Trophoblast cell (in vitro differentiated cells and primary cell): ENCODE data around the gene PTPRM.

Experiments
- DNase-seq, 2 donors: peaks; one replicate each; pipeline ENCODE4 v3.0.0-alpha.2; 2016
- H2AFZ ChIP-seq: 2 replicates; pipeline ENCODE4 v1.6.1; 2013; ENCODE audit warnings: low read length, moderate library complexity, mild to moderate bottlenecking; ENCODE audit not compliant: insufficient read depth, poor library complexity
- H2AK5ac ChIP-seq: 2 replicates; pipeline ENCODE4 v1.6.1; 2013; ENCODE audit warnings: mild to moderate bottlenecking, low read length
- H2BK120ac ChIP-seq: 2 replicates; pipeline ENCODE4 v1.6.1; 2013; ENCODE audit warnings: low read length, mild to moderate bottlenecking, moderate library complexity; ENCODE audit not compliant: insufficient read depth, poor library complexity
- H2BK12ac ChIP-seq: 2 replicates; pipeline ENCODE4 v1.6.1; 2013; ENCODE audit warnings: mild to moderate bottlenecking, low read length, moderate library complexity
- H2BK5ac ChIP-seq: 2 replicates; pipeline ENCODE4 v1.6.1; 2013; ENCODE audit warnings: low read length, low read depth, moderate library complexity, mild to moderate bottlenecking; ENCODE audit not compliant: poor library complexity
- H3K14ac ChIP-seq: 2 replicates; pipeline ENCODE4 v1.6.1; 2013; ENCODE audit warnings: mild to moderate bottlenecking, low read length
- H3K18ac ChIP-seq: 2 replicates; pipeline ENCODE4 v1.6.1; 2013; ENCODE audit warnings: mild to moderate bottlenecking, low read length
- H3K23ac ChIP-seq: 2 replicates; pipeline ENCODE4 v1.6.1; 2013; ENCODE audit warnings: low read length
- H3K27ac ChIP-seq: 2 replicates; pipeline ENCODE4 v1.5.1; 2013; ENCODE audit warnings: low read depth, mild to moderate bottlenecking, inconsistent platforms, low read length, moderate library complexity
- H3K27me3 ChIP-seq: 2 replicates; pipeline ENCODE4 v1.6.1; 2013; ENCODE audit warnings: inconsistent platforms, mild to moderate bottlenecking, low read length, moderate library complexity; ENCODE audit not compliant: insufficient read depth
- H3K36me3 ChIP-seq, 2 experiments: 1 replicate in 1 of 2; 2 replicates in 1 of 2; pipeline ENCODE4 v1.6.1; 2013; ENCODE audit warnings: low read length in 2 of 2, mild to moderate bottlenecking in 2 of 2, moderate library complexity in 1 of 2; ENCODE audit not compliant: insufficient read depth in 2 of 2, control insufficient read depth in 1 of 2
- H3K4ac ChIP-seq: 2 replicates; pipeline ENCODE4 v1.6.1; 2013; ENCODE audit warnings: low read depth, mild to moderate bottlenecking, low read length, moderate library complexity
- H3K4me1 ChIP-seq, 2 experiments: 1 replicate in 1 of 2; 2 replicates in 1 of 2; pipeline ENCODE4 v1.6.1; 2013; ENCODE audit warnings: low read length in 2 of 2, mild to moderate bottlenecking in 2 of 2, moderate library complexity in 1 of 2; ENCODE audit not compliant: insufficient read depth in 2 of 2, control insufficient read depth in 1 of 2
- H3K4me2 ChIP-seq: 2 replicates; pipeline ENCODE4 v1.6.1; 2013; ENCODE audit warnings: inconsistent platforms, mild to moderate bottlenecking, low read length, moderate library complexity
- H3K4me3 ChIP-seq: 2 replicates; pipeline ENCODE4 v1.5.1; 2013; ENCODE audit warnings: mild to moderate bottlenecking, low read depth, low read length, inconsistent platforms
- H3K79me1 ChIP-seq: one replicate; pipeline ENCODE4 v1.6.1; 2013; ENCODE audit warnings: low read length
- H3K79me2 ChIP-seq: 2 replicates; pipeline ENCODE4 v1.6.1; 2013; ENCODE audit warnings: low read length, mild to moderate bottlenecking; ENCODE audit not compliant: control insufficient read depth, insufficient read depth, poor library complexity
- H3K9ac ChIP-seq: 2 replicates; pipeline ENCODE4 v1.6.1; 2013; ENCODE audit warnings: mild to moderate bottlenecking, low read length
- H3K9me3 ChIP-seq: 2 replicates; pipeline ENCODE4 v1.6.1; 2013; ENCODE audit warnings: low read depth, mild to moderate bottlenecking, control low read depth, inconsistent platforms, low read length; ENCODE audit not compliant: insufficient read depth
- H4K12ac ChIP-seq: 2 replicates; pipeline ENCODE4 v1.6.1; 2013; ENCODE audit warnings: low read depth, mild to moderate bottlenecking, low read length, moderate library complexity
- H4K8ac ChIP-seq: 2 replicates; pipeline ENCODE4 v1.6.1; 2013; ENCODE audit warnings: low read depth, mild to moderate bottlenecking, low read length, moderate library complexity
- H4K91ac ChIP-seq: one replicate; pipeline ENCODE4 v1.6.1; 2013; ENCODE audit warnings: low read depth, mild to moderate bottlenecking, low read length, moderate library complexity
- WGBS: extraction: QIAGEN DNeasy Blood & Tissue Kit; methylation state at CpG from one replicate; pipeline ENCODE4 v1.1.7; 2013; ENCODE audit warnings: missing lambda C conversion rate; ENCODE audit not compliant: insufficient read length, insufficient coverage; ENCODE audit errors: extremely low coverage; 5-methylcytosine and 5-hydroxymethylcytosine counted together

PTPRM gene

GRCh38 chr18:8221452-8221851, 654.3 kb downstream of the PTPRM start:
- no CpG with 5 or more reads among the region's 3 CpGs for WGBS
- H2BK5ac ChIP-seq = no peak overlapping the region
- H3K18ac ChIP-seq = no peak overlapping the region
- peaks cover 0 to 2% of the 10 kb centered on the region in 2 experiments for H3K36me3 ChIP-seq
- H3K9ac ChIP-seq = no peak overlapping the region
- no peak overlapping the region for H3K27ac ChIP-seq
- no peak overlapping the region for H2AK5ac ChIP-seq
- no peak for DNase-seq
- H2AFZ ChIP-seq = no peak overlapping the region
- peaks cover 0 to 2% of the 10 kb centered on the region in 2 experiments for H3K4me1 ChIP-seq
- no peaks in the 10 kb centered on the region for H3K79me2 ChIP-seq
- no peak overlapping the region for H4K12ac ChIP-seq
- no peak overlapping the region for H2BK120ac ChIP-seq
- H3K23ac ChIP-seq = no peak overlapping the region
- H4K91ac ChIP-seq = no peak overlapping the region
- peaks cover 2% of the 10 kb centered on the region for H3K9me3 ChIP-seq
- no peaks in the 10 kb centered on the region for H3K27me3 ChIP-seq
- H3K4ac ChIP-seq = no peak overlapping the region
- no peaks in the 10 kb centered on the region for H3K79me1 ChIP-seq
- no peak overlapping the region for H4K8ac ChIP-seq
- H3K4me3 ChIP-seq = no peak overlapping the region
- no peak overlapping the region for H3K4me2 ChIP-seq
- H2BK12ac ChIP-seq = no peak overlapping the region
- no peak overlapping the region for H3K14ac ChIP-seq

GRCh38 chr18:8224576-8224975, 657.5 kb downstream of the PTPRM start:
- no peak overlapping the region for H2AFZ ChIP-seq
- H3K36me3 ChIP-seq = peaks cover 0 to 2% of the 10 kb centered on the region in 2 experiments
- H3K18ac ChIP-seq = no peak overlapping the region
- H3K27me3 ChIP-seq = no peaks in the 10 kb centered on the region
- H3K23ac ChIP-seq = no peak overlapping the region
- no peak overlapping the region for H2BK12ac ChIP-seq
- no peak overlapping the region for H3K14ac ChIP-seq
- H4K91ac ChIP-seq = no peak overlapping the region
- WGBS = no CpG with 5 or more reads among the region's 3 CpGs
- no peak overlapping the region for H3K4me2 ChIP-seq
- H3K27ac ChIP-seq = no peak overlapping the region
- no peak overlapping the region for H2BK5ac ChIP-seq
- no peak for DNase-seq
- no peak overlapping the region for H4K8ac ChIP-seq
- no peaks in the 10 kb centered on the region for H3K79me1 ChIP-seq
- no peaks in the 10 kb centered on the region for H3K4me1 ChIP-seq
- no peak overlapping the region for H2AK5ac ChIP-seq
- H3K79me2 ChIP-seq = no peaks in the 10 kb centered on the region
- no peak overlapping the region for H4K12ac ChIP-seq
- H3K4me3 ChIP-seq = no peak overlapping the region
- no peak overlapping the region for H2BK120ac ChIP-seq
- no peak overlapping the region for H3K4ac ChIP-seq
- H3K9me3 ChIP-seq = peaks cover 4% of the 10 kb centered on the region
- no peak overlapping the region for H3K9ac ChIP-seq

GRCh38 chr18:8229040-8229439, 661.9 kb downstream of the PTPRM start:
- no peaks in the 10 kb centered on the region for H3K79me1 ChIP-seq
- no peaks in the 10 kb centered on the region for H3K79me2 ChIP-seq
- H4K91ac ChIP-seq = no peak overlapping the region
- peaks cover 4% of the 10 kb centered on the region for H3K9me3 ChIP-seq
- peaks cover 0 to 2% of the 10 kb centered on the region in 2 experiments for H3K36me3 ChIP-seq
- no peaks in the 10 kb centered on the region for H3K27me3 ChIP-seq
- no peak overlapping the region for H2BK120ac ChIP-seq
- peaks cover 0 to 8% of the 10 kb centered on the region in 2 experiments for H3K4me1 ChIP-seq
- H2BK12ac ChIP-seq = no peak overlapping the region
- H3K9ac ChIP-seq = no peak overlapping the region
- no peak overlapping the region for H3K4me3 ChIP-seq
- H4K8ac ChIP-seq = no peak overlapping the region
- no peak overlapping the region for H4K12ac ChIP-seq
- H3K4ac ChIP-seq = no peak overlapping the region
- H3K18ac ChIP-seq = no peak overlapping the region
- H3K23ac ChIP-seq = no peak overlapping the region
- no peak overlapping the region for H3K14ac ChIP-seq
- no peak overlapping the region for H2AK5ac ChIP-seq
- DNase-seq = no peak
- H2AFZ ChIP-seq = no peak overlapping the region
- H3K4me2 ChIP-seq = no peak overlapping the region
- no peak overlapping the region for H3K27ac ChIP-seq
- no CpG with 5 or more reads among the region's 5 CpGs for WGBS
- no peak overlapping the region for H2BK5ac ChIP-seq

- Histone ChIP-seq H2AFZ (no peak overlapping the region), H3K9ac (no peak overlapping the region), H2AK5ac (no peak overlapping the region), H3K9me3 (peaks cover 4% of the 10 kb centered on the region), H3K27me3 (no peaks in the 10 kb centered on the region), H2BK120ac (no peak overlapping the region), H4K91ac (no peak overlapping the region), H3K23ac (no peak overlapping the region), H3K4ac (no peak overlapping the region), H2BK5ac (no peak overlapping the region), H3K79me1 (no peaks in the 10 kb centered on the region), H3K4me3 (no peak overlapping the region), H3K4me1 (peaks cover 0 to 8% of the 10 kb centered on the region in 2 experiments), H3K4me2 (no peak overlapping the region), H3K79me2 (no peaks in the 10 kb centered on the region), H4K12ac (no peak overlapping the region), H3K18ac (no peak overlapping the region), H3K14ac (no peak overlapping the region), H3K27ac (no peak overlapping the region), H4K8ac (no peak overlapping the region), H3K36me3 (peaks cover 0 to 2% of the 10 kb centered on the region in 2 experiments), H2BK12ac (no peak overlapping the region)
- DNase-seq = no peak
- WGBS = no CpG with 5 or more reads among the region's 3 CpGs
Observed at GRCh38 chr18:8229787-8230186, 662.7 kb downstream of the PTPRM start.
